COLO668 (cell line): ENCODE measurements around the gene SUCLG1.
"Not testable (repeated sequence)": the region's sequence is repeated elsewhere in the genome, so short reads cannot be mapped to it uniquely, and the experiment has no call there.

ENCODE experiments used
- DNase-seq: peaks from one replicate; lab custom pipeline; 2025; ENCODE audit not compliant: unreplicated experiment; lab: John Stamatoyannopoulos, UW

Gene SUCLG1

GRCh38 chr2:84424152-84424551 lies 34.9 kb downstream of the SUCLG1 start:
- no peak for DNase-seq

- DNase-seq = no peak
These were observed 37.3 kb downstream of the SUCLG1 start for GRCh38 chr2:84421791-84422190.

GRCh38 chr2:84421197-84421596 lies 37.9 kb downstream of the SUCLG1 start:
- DNase-seq = no peak

DNA sequence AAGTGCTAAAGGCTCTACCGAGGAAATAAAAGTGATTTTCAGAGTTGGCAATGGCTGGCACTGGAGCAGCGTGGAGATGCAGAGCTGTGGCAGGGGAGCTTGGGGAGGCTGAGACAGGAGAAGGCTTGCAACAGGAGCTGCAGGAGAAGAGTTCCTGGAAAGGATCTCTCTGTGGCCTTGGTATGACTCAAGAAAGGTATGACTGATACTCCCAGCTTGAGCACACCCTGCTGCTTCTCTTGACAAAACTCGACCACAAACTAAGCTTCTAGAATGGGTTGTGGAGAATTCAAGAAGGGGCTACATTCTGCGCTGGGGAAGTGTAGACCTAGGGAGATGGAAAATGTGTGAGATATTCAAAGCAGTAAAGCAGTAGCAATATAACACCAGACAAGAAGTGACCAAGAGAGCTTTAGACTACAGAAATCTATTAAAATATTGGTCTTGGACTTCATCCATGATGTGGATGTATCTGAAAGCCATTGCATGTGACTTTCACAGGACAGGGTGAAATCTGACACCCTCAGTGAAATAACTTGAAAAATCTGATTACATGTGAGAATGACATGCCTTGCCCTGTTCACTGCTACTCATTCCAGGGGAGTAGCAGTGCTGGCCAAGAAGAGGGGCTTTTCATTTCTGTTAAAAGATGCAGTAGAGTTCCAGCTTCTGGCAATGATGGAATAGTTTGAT lies 41.5 kb downstream of the SUCLG1 start:
- DNase-seq = no peak

- no peak for DNase-seq
These were observed 49.5 kb downstream of the SUCLG1 start for GRCh38 chr2:84409531-84409930.

GRCh38 chr2:84402111-84402510 lies 57.0 kb downstream of the SUCLG1 start:
- DNase-seq = not testable (repeated sequence)

DNA sequence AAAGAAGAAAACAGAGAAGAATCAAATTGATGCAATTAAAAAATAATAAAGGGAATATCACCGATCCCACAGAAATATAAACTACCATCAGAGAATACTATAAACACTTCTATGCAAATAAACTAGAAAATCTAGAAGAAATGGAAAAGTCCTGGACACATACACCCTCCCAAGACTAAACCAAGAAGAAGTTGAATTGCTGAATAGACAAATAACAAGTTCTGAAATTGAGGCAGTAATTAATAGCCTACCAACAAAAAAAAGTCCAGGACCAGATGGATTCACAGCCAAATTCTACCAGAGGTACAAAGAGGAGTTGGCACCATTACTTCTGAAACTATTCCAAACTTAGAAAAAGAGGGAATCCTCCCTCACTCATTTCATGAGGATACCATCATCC lies 59.2 kb downstream of the SUCLG1 start:
- DNase-seq = not testable (repeated sequence)

DNA sequence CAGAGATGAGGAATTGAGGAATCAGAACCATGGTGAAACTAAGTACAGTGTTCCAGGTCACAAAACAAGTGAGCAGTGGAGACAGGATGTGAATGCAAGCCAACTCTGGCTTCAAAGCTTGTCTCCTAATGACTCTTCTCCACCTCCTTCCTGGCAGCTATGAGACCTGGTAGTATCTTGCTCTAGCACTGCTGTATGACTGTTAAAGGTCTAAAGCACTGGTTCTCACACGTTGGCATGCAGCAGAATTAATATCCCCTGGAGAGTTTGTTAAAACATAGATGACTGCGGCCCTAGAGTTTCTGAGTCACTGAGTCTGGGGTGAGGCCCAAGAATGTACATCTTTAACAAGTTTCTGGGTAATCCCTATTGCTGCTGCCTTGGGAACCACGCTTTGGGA lies 63.3 kb downstream of the SUCLG1 start:
- DNase-seq = no peak

GRCh38 chr2:84394628-84395027 lies 64.5 kb downstream of the SUCLG1 start:
- DNase-seq = no peak

- DNase-seq = no peak
These were observed 65.3 kb downstream of the SUCLG1 start for GRCh38 chr2:84393829-84394228.

DNA sequence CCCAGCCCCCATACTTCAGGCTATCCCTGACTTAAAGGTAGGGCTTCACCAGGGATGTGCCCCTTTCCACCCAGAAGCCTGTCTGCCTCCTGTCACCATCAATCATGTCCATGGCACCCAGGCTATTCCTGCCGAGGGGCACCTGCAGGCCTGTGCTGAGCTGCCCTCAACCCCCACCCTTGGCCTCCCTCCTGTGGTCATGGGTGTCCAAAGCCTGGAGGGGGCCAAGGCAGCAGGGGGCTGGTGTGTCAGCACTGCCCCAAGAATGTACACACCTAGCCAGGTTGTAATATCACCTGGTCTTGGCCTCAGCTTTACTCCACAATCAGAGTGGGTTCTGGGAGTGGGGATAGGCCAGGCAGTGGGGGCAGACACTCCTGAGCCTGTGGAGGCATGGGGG lies 69.3 kb downstream of the SUCLG1 start:
- DNase-seq = no peak

- DNase-seq = no peak
These were observed 70.1 kb downstream of the SUCLG1 start for GRCh38 chr2:84388921-84389490.

- no peak for DNase-seq
These were observed 70.9 kb downstream of the SUCLG1 start for GRCh38 chr2:84388133-84388532.

DNA sequence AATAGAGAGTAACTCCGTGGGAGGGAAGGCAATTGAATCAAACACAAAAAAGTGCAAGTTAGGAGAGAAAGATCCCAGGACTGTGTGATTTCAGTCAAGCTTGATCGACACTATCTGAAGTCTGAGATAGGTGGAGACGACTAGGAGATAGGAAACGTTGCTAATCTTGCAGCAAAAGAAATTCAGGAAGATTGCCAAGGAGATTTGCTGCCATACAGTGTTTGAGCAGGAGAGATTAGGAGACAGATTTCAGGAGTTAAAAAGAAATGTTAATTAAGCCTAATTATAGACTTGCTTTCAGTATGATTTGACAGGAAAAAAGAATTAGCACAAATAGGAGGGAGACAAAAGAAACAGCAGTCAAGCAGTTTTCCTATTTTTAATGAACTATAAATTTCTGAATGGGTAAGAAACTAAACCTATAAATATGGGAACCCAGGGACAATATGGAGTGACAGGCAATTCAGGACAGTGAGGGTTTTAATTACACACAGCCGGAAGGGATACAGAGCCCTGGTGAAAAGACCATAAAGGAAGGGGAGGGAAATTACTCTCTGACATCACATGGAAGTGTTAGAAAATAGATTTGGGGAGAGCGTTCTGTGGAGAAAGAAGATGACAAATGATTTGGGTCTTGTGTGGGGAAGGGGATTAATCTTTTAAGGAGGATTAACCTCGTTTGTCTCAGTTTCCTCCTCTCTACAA lies 72.6 kb downstream of the SUCLG1 start:
- no peak for DNase-seq

GRCh38 chr2:84383271-84383670 lies 75.8 kb downstream of the SUCLG1 start:
- DNase-seq = no peak

GRCh38 chr2:84380875-84381274 lies 78.2 kb downstream of the SUCLG1 start:
- no peak for DNase-seq

- no peak for DNase-seq
These were observed 80.1 kb downstream of the SUCLG1 start for GRCh38 chr2:84378960-84379359.

GRCh38 chr2:84375020-84375419 lies 84.1 kb downstream of the SUCLG1 start:
- DNase-seq = no peak

- DNase-seq = no peak
These were observed 85.2 kb downstream of the SUCLG1 start for GRCh38 chr2:84373866-84374265.
